ENCODE data around the gene TMEM185A. TPM values are rescaled to one million over a fixed set of nuclear protein-coding genes. Genes with fewer than 3 reads are reported as not detected.

TMEM185A gene
- total and polyA plus RNA-seq, 10 of the 15 experiments (the other 5 are each of a cell fraction or from before 2014, with no cell fraction given): 2.4 to 25.1 (median 12.0) TPM

GRCh38 chrX:149641835-149642234 is 10.2 kb upstream of the TMEM185A start:
- 33% methylated on average over 2 of the region's 2 CpGs for WGBS (ENCODE audit: insufficient coverage, insufficient replicate concordance, low lambda C conversion rate, missing lambda C conversion rate)
- TF ChIP-seq EED (IDR thresholded peaks at IDR 0.05; ENCODE audit: low read depth) (no peak), SMAD1 (IDR thresholded peaks at IDR 0.05; ENCODE audit: low read depth, partially characterized antibody) (no peak), STAT1 (conservative IDR thresholded peaks at IDR 0.05) (no peak), RELA (IDR thresholded peaks at IDR 0.05; ENCODE audit: borderline replicate concordance, partially characterized antibody) (no peak), NKRF (conservative IDR thresholded peaks at IDR 0.05) (no peak), HSF1 (IDR thresholded peaks at IDR 0.05; ENCODE audit: low read depth, low read length) (no peak), POLR2AphosphoS5 (IDR thresholded peaks at IDR 0.05; ENCODE audit: low read length) (no peak), TCF12 (IDR thresholded peaks at IDR 0.05; ENCODE audit: low read depth, low read length) (no peak), CHD4 (IDR thresholded peaks at IDR 0.05) (no peak), KAT2A (conservative IDR thresholded peaks at IDR 0.05; ENCODE audit: control insufficient read depth, low read depth, low read length) (no peak), YBX1 (IDR thresholded peaks at IDR 0.05) (no peak), RUNX3 (IDR thresholded peaks at IDR 0.05; ENCODE audit: low read length) (no peak), CBX3 (IDR thresholded peaks at IDR 0.05; ENCODE audit: borderline replicate concordance, low read depth) (no peak), ZNF207 (IDR thresholded peaks at IDR 0.05; ENCODE audit: borderline replicate concordance) (no peak), BCL3 (IDR thresholded peaks at IDR 0.05; ENCODE audit: borderline replicate concordance, insufficient read depth, low read depth, low read length, poor library complexity, severe bottlenecking) (no peak), ZNF384 (IDR thresholded peaks at IDR 0.05; ENCODE audit: borderline replicate concordance, low read depth, low read length) (no peak), MTA2 (IDR thresholded peaks at IDR 0.05; ENCODE audit: low read depth) (no peak), CEBPZ (IDR thresholded peaks at IDR 0.05; ENCODE audit: low read depth, low read length) (no peak)
- Histone ChIP-seq H3K4me2 (ENCODE audit: control insufficient read depth, insufficient read depth) (no peak overlapping the region), H3K27me3 (replicated peaks in 1 of 2; ENCODE audit: control insufficient read depth in 2 of 2, insufficient read depth in 2 of 2, low read length in 1 of 2) (no peaks in the 10 kb centered on the region), H3K27ac (ENCODE audit: control insufficient read depth, insufficient read depth) (no peak overlapping the region), H2AFZ (ENCODE audit: control insufficient read depth, low read depth, low read length) (no peak overlapping the region), H3K9ac (ENCODE audit: control insufficient read depth, insufficient read depth, low read length) (no peak overlapping the region), H3K4me1 (ENCODE audit: control insufficient read depth, insufficient read depth, low read length) (no peaks in the 10 kb centered on the region), H3K4me3 (no peak overlapping the region), H4K20me1 (ENCODE audit: control insufficient read depth, insufficient read depth) (no peaks in the 10 kb centered on the region), H3K36me3 (ENCODE audit: control insufficient read depth in 2 of 2, insufficient read depth in 2 of 2, low read length in 1 of 2) (no peaks in the 10 kb centered on the region), H3K9me3 (replicated peaks; ENCODE audit: control insufficient read depth, insufficient read depth, low read length) (no peaks in the 10 kb centered on the region; the same call in 2 of the 3 replicates), H3K79me2 (ENCODE audit: control insufficient read depth, insufficient read depth, low read length) (no peaks in the 10 kb centered on the region)
- ATAC-seq (no peak), DNase-seq (ENCODE audit: low read depth, low spot score) (no peak), FAIRE-seq (no peak)
- POLR2A ChIA-PET: no interaction called here
- RAD21 ChIA-PET (ENCODE audit: unreplicated experiment): no interaction called here
- BruUV-seq (replicated peaks): no TSS peak
- SMC1A ChIA-PET (ENCODE audit: uncharacterized antibody, unreplicated experiment): no interaction called here
- intact Hi-C loops (cut with micrococcal nuclease; ENCODE audit: unreplicated experiment): no loop called here
- CTCF ChIA-PET: no interaction called here
- in situ Hi-C loops (cut with MboI): no loop called here

All from GM12878 (cell line).